Activated B cell treated with CpG ODN at 0.5 μM for 24 hours (primary cell): Measurements from ENCODE around the gene RTEL1. TPM values are rescaled to one million over a fixed set of nuclear protein-coding genes. Genes with fewer than 3 reads are reported as not detected.

ENCODE experiments used
- ATAC-seq: fragments of 200-7000 bp; cut with Tn5 transposase; one replicate; pipeline ENCODE4 v1.10.0; 2021; ENCODE audit warnings: low read depth, mild to moderate bottlenecking, moderate library complexity
- CTCF ChIA-PET: fragments of 350-600 bp; sonication (Branson Sonifier 250); formaldehyde crosslinking; loops from one replicate; lab custom pipeline; 2021; ENCODE audit warnings: antibody characterized with exemption; lab: Charles Lee
- POLR2A ChIA-PET: fragments of 350-600 bp; sonication (Branson Sonifier 250); formaldehyde crosslinking; loops from one replicate; lab custom pipeline; 2021; ENCODE audit warnings: antibody characterized with exemption; lab: Charles Lee
- DNase-seq: peaks from one replicate; pipeline ENCODE4 v3.0.0; 2022
- H3K27ac Mint-ChIP-seq: one replicate; pipeline ENCODE4 v1.8.0; 2020; ENCODE audit warnings: mixed read lengths
- H3K27me3 Mint-ChIP-seq: one replicate; pipeline ENCODE4 v1.8.0; 2021; ENCODE audit warnings: mixed read lengths
- H3K36me3 Mint-ChIP-seq: one replicate; pipeline ENCODE4 v1.8.0; 2021; ENCODE audit warnings: low read depth, mixed read lengths
- H3K4me1 Mint-ChIP-seq: one replicate; pipeline ENCODE4 v1.8.0; 2021; ENCODE audit warnings: mixed read lengths
- H3K4me3 Mint-ChIP-seq: one replicate; pipeline ENCODE4 v1.8.0; 2020; ENCODE audit warnings: mild to moderate bottlenecking, mixed read lengths
- H3K9me3 Mint-ChIP-seq: one replicate; pipeline ENCODE4 v1.8.0; 2020; ENCODE audit warnings: mixed read lengths
- CTCF ChIP-seq: fragments of 200-600 bp; IDR thresholded peaks from one replicate; pipeline ENCODE4 v1.8.0; 2022; ENCODE audit warnings: antibody characterized with exemption, mild to moderate bottlenecking
- intact Hi-C: fragments of 100-400 bp; cut with micrococcal nuclease; formaldehyde crosslinking; loops from one replicate; pipeline ENCODE4 v1.15.1; 2024
- total RNA-seq: library from RNA; stranded (reverse); gene quantifications from 2 replicates; pipeline ENCODE4 v1.2.3, GENCODE V29; 2022

Gene RTEL1
- total RNA-seq, 1 donor from 2014 or later = 33.8 TPM

- DNase-seq = no peak
- no peaks in the 10 kb centered on the region for H3K9me3 Mint-ChIP-seq
- TF ChIP-seq CTCF = no peak
- ChIA-PET CTCF (no interaction called here), POLR2A (no interaction called here)
- H3K27ac Mint-ChIP-seq = no peak overlapping the region
- H3K4me3 Mint-ChIP-seq = no peak overlapping the region
- intact Hi-C loops = no loop called here
- H3K4me1 Mint-ChIP-seq = peaks cover 4% of the 10 kb centered on the region
- H3K36me3 Mint-ChIP-seq = no peaks in the 10 kb centered on the region
- no peak for ATAC-seq
- no peaks in the 10 kb centered on the region for H3K27me3 Mint-ChIP-seq
Measured at GRCh38 chr20:63685269-63686026, 27.3 kb downstream of the RTEL1 start.

DNA sequence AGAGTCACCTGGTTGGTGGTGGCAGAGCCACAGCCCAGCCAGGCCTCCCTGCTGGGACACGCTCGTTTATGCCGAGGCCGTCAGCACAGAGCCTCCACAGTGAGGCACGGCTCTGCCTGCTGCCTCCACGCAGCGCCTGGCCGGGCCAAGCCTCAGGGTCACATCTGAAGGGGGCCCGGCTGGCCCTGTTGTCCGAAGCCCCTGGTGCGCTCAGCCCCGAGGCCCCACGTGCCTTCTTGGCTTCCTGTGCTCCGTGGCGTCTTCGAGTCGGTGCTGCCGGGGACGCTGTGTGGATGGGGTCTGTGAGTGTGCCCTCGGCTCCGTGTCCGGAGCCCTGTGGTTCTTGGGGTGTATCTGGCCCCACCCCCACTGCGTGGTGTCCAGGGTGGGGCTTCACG is 28.0 kb downstream of the RTEL1 start:
- ATAC-seq (no peak), DNase-seq (no peak)
- Mint-ChIP-seq H3K4me1 (peaks cover 4% of the 10 kb centered on the region), H3K36me3 (no peaks in the 10 kb centered on the region), H3K27me3 (no peaks in the 10 kb centered on the region), H3K27ac (no peak overlapping the region), H3K9me3 (no peaks in the 10 kb centered on the region), H3K4me3 (no peak overlapping the region)
- TF ChIP-seq CTCF = no peak
- CTCF ChIA-PET = no interaction called here
- POLR2A ChIA-PET = no interaction called here
- intact Hi-C loops = no loop called here

DNA sequence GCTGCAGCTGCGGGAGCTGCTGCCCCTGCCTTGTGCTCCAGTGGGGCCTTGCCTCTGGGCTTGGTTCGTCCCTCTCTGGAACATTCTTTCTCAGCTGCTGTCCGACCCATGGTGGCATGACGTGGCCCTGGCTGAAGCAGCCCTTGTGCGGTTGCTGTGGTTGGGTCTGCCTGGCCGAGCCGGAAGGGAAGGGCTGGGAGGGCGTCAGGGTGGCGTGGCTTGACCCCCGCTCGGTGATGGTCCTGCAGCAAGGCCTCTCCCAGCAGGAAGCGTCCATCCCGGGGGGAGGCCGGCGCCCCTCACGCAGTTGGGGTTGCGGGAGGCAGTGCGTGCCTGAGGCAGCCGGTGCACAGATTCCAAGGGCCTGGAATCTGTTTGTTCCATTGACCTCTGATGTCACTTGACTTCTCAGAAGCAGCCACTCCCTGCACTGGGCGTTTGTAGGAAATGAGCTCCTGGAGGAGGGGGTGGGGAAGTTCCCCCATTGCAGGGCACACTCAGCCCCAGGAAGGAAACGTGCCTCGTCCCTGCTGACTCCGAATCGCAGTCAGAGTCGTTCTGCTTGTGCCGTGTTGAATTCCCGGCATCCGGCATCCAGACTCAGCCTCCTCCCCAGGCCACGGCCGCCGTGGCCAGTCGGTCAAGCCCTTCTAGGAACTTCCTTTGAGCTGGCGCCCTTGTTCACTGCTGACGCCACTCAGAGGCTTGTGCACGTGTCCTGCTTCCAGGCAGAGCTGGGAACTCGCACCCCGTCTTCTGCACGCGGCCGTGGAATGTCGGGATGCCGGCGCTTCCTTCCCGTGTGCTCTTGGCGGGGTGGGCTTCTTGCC is 28.6 kb downstream of the RTEL1 start:
- H3K36me3 Mint-ChIP-seq = no peaks in the 10 kb centered on the region
- no peak overlapping the region for H3K27ac Mint-ChIP-seq
- H3K27me3 Mint-ChIP-seq = no peaks in the 10 kb centered on the region
- no peak overlapping the region for H3K4me3 Mint-ChIP-seq
- ChIA-PET POLR2A (interaction anchor here (0.8 kb wide), 1 partner anchor 12 kb away, joined by 3 read pairs; no protein-coding TSS in a partner anchor), CTCF (no interaction called here)
- no peak for TF ChIP-seq CTCF
- peak; percentile 58 for ATAC-seq
- no peak for DNase-seq
- peaks cover 4% of the 10 kb centered on the region for H3K4me1 Mint-ChIP-seq
- no peaks in the 10 kb centered on the region for H3K9me3 Mint-ChIP-seq
- intact Hi-C loops = no loop called here

- no peak for ATAC-seq
- H3K27ac Mint-ChIP-seq = no peak overlapping the region
- no peak for TF ChIP-seq CTCF
- H3K9me3 Mint-ChIP-seq = no peaks in the 10 kb centered on the region
- ChIA-PET POLR2A (interaction anchor here (0.8 kb wide), 1 partner anchor 13 kb away, joined by 3 read pairs; no protein-coding TSS in a partner anchor), CTCF (no interaction called here)
- no peaks in the 10 kb centered on the region for H3K27me3 Mint-ChIP-seq
- peaks cover 4% of the 10 kb centered on the region for H3K4me1 Mint-ChIP-seq
- intact Hi-C loops = no loop called here
- no peak for DNase-seq
- H3K4me3 Mint-ChIP-seq = no peak overlapping the region
- H3K36me3 Mint-ChIP-seq = no peaks in the 10 kb centered on the region
Measured at GRCh38 chr20:63687419-63688178, 29.5 kb downstream of the RTEL1 start.
